ENCODE measurements around the gene CCDC71L. TPM values are rescaled to one million over a fixed set of nuclear protein-coding genes. Genes with fewer than 3 reads are reported as not detected.

CCDC71L gene
- total RNA-seq, 2 experiments from 2014 or later: 18.2 to 20.9 TPM

DNA sequence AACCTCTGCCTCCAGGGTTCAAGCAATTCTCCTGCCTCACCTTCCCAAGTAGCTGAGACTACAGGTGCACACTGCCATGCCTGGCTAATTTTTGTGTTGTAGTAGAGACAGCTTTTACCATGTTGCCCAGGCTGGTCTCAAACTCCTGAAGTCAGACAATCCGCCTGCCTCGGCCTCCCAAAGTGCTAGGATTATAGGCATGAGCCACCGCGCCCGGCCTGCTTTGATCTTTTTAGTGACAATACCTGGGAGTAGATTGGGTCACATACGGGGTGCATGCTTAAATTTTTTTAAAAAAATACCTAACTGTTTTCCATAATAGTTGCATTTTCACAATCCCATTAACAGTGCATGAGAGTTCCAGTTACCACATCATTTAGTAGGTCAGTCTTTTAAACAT, 47.7 kb downstream of the CCDC71L start:
- Mint-ChIP-seq H3K4me1 (ENCODE audit: low read depth) (no peaks in the 10 kb centered on the region), H3K27ac (no peak overlapping the region), H3K36me3 (ENCODE audit: low read depth) (no peaks in the 10 kb centered on the region), H3K9me3 (peaks cover 8% of the 10 kb centered on the region), H3K4me3 (no peak overlapping the region), H3K27me3 (peaks cover 5% of the 10 kb centered on the region)
- intact Hi-C loops (cut with micrococcal nuclease): no loop called here
- CTCF ChIA-PET: no interaction called here
- POLR2A ChIA-PET: no interaction called here
- no peak for TF ChIP-seq CTCF (IDR thresholded peaks at IDR 0.05)
- DNase-seq (no peak), ATAC-seq (no peak)

DNA sequence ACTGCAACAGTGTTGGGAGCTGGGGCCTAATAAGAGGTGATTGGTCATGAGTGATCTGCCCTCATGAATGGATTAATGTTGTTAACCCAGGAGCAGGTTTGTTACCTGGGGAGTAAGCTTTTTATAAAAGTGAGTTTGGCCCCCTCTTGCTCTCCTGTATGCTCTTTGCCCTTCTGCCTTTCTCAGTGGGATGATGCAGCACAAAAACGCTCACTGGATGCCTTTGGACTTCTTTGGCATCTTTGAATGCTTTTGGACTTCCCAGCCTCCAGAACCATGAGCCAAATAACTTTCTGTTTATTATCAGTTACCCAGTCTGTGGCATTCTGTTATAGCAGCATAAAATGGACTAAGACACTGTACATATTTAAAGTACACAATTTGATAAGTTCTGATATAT, 48.5 kb downstream of the CCDC71L start:
- no peaks in the 10 kb centered on the region for H3K36me3 Mint-ChIP-seq (ENCODE audit: low read depth)
- H3K4me3 Mint-ChIP-seq: no peak overlapping the region
- no peak for TF ChIP-seq CTCF (IDR thresholded peaks at IDR 0.05)
- peaks cover 8% of the 10 kb centered on the region for H3K9me3 Mint-ChIP-seq
- DNase-seq (no peak), ATAC-seq (no peak)
- no peaks in the 10 kb centered on the region for H3K4me1 Mint-ChIP-seq (ENCODE audit: low read depth)
- ChIA-PET CTCF (interaction anchor here (1.0 to 1.1 kb wide), 2 partner anchors 10 to 14 kb away, joined by 3 to 5 read pairs; no protein-coding TSS in a partner anchor), POLR2A (no interaction called here)
- intact Hi-C loops (cut with micrococcal nuclease): no loop called here
- peaks cover 5% of the 10 kb centered on the region for H3K27me3 Mint-ChIP-seq
- H3K27ac Mint-ChIP-seq: no peak overlapping the region

- peaks cover 5% of the 10 kb centered on the region for H3K27me3 Mint-ChIP-seq
- H3K36me3 Mint-ChIP-seq (ENCODE audit: low read depth): no peaks in the 10 kb centered on the region
- intact Hi-C loops (cut with micrococcal nuclease): no loop called here
- ChIA-PET CTCF (interaction anchor here (1.0 to 1.1 kb wide), 3 partner anchors 10 to 64 kb away, joined by 3 to 5 read pairs (median 3); no protein-coding TSS in a partner anchor), POLR2A (no interaction called here)
- peaks cover 8% of the 10 kb centered on the region for H3K9me3 Mint-ChIP-seq
- no peak for ATAC-seq
- no peak for TF ChIP-seq CTCF (IDR thresholded peaks at IDR 0.05)
- H3K4me3 Mint-ChIP-seq: no peak overlapping the region
- no peak overlapping the region for H3K27ac Mint-ChIP-seq
- no peaks in the 10 kb centered on the region for H3K4me1 Mint-ChIP-seq (ENCODE audit: low read depth)
- no peak for DNase-seq
Observed at GRCh38 chr7:106611911-106612310, 49.0 kb downstream of the CCDC71L start.

DNA sequence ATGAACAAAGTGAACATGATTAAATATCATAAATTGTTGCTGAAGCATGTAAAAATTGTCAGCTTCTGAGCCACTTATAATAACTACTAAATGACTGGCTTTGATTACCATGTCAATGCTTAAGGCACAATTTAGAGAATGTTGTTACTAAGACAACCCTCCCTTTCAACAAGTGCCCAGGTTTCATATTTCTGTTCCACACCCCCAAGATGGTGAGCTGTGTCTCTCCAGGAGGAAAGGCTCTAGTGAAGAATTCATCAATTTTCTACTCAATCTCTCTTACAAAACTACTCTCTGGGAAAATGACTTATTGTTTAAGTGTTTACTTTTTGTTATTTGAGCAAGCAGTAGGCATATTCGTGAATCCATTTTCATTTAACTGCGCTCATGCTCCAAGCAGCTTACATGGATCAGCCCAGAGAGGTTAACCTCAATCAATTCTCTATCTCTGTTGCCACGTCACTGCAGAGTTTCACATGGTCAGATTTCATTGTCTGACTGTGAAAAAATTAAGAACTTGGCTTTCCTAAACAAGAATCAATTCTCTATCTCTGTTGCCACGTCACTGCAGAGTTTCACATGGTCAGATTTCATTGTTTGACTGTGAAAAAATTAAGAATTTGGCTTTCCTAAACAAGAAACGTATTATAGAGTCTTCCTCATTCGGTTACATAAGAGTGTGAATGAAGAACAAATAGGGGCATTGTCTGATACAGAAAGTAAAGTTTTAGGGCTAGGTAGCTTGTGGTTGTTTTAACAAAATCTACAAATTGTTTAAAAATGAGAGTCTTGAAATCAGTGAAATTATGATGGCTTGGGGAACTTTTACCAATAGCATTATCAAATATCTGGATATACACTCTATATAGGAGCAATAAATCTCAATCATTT, 49.7 kb downstream of the CCDC71L start:
- POLR2A ChIA-PET: no interaction called here
- Mint-ChIP-seq H3K27me3 (peaks cover 5% of the 10 kb centered on the region), H3K4me1 (ENCODE audit: low read depth) (no peaks in the 10 kb centered on the region), H3K4me3 (no peak overlapping the region), H3K9me3 (peaks cover 8% of the 10 kb centered on the region), H3K27ac (no peak overlapping the region), H3K36me3 (ENCODE audit: low read depth) (no peaks in the 10 kb centered on the region)
- no peak for TF ChIP-seq CTCF (IDR thresholded peaks at IDR 0.05)
- DNase-seq: no peak
- ATAC-seq: no peak
- CTCF ChIA-PET: interaction anchor here (1.0 to 1.1 kb wide), 2 partner anchors 13 to 63 kb away, joined by 3 to 5 read pairs; no protein-coding TSS in a partner anchor
- intact Hi-C loops (cut with micrococcal nuclease): no loop called here

DNA sequence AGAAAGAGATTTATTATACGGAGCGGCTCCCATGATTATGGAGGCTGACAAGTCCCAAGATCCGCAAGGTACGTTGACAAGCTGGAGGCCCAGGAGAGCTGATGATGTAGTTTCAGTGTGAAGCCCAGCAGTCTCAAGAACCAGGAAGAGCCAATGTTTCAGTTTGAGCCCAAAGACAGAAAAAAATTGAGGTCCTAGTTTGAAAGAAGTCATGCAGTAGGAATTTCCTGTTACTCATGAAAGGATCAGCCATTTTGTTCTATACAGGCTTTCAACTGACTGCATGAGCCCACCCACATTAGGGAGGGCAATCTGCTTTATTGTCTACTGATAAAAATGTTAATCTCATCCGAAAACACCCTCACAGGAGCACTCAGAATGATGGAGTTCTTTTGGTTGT, 51.5 kb downstream of the CCDC71L start:
- peaks cover 8% of the 10 kb centered on the region for H3K9me3 Mint-ChIP-seq
- H3K4me1 Mint-ChIP-seq (ENCODE audit: low read depth): no peaks in the 10 kb centered on the region
- CTCF ChIA-PET: no interaction called here
- intact Hi-C loops (cut with micrococcal nuclease): no loop called here
- no peak overlapping the region for H3K4me3 Mint-ChIP-seq
- H3K27me3 Mint-ChIP-seq: peaks cover 5% of the 10 kb centered on the region
- no peaks in the 10 kb centered on the region for H3K36me3 Mint-ChIP-seq (ENCODE audit: low read depth)
- no peak overlapping the region for H3K27ac Mint-ChIP-seq
- ATAC-seq (no peak), DNase-seq (no peak)
- no peak for TF ChIP-seq CTCF (IDR thresholded peaks at IDR 0.05)
- POLR2A ChIA-PET: no interaction called here
